ENCODE results near the gene MGST3.

DNA sequence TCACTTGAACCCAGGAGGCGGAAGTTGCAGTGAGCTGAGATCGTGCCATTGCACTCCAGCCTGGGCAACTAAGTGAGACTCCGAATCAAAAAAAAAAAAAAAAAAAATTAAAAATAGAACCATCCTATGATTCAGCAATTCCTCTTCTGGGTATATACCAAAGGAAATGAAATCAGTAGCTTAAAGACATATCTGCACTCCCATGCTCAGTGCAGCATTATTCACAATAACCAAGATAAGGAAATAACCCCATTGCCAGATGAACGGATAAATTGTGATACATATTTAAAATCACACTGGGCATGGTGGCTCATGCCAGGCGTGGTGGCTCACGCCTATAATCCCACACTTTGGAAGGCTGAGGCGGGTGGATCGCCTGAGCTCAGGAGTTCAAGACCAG lies 43.6 kb downstream of the MGST3 start:
- TF ChIP-seq CTCF (IDR thresholded peaks at IDR 0.05) (no peak), POLR2A (IDR thresholded peaks at IDR 0.05) (no peak)

Data from Peyer's patch (tissue), 4 donors.